Mesenteric fat pad (tissue), 1 donor: ENCODE data around the gene PAQR9. TPM values are rescaled to one million over a fixed set of nuclear protein-coding genes. Genes with fewer than 3 reads are reported as not detected.
"Not testable (repeated sequence)": the region's sequence is repeated elsewhere in the genome, so short reads cannot be mapped to it uniquely, and the experiment has no call there.

Experiments
- DNase-seq: peaks from one replicate; pipeline ENCODE4 v3.0.0-alpha.2; 2020; ENCODE audit warnings: low spot score
- long read RNA-seq: library from polyadenylated mRNA; unstranded; transcript quantifications from one replicate; pipeline ENCODE4 v2.0.0, GENCODE V29; 2020
- total RNA-seq: library from RNA; stranded (reverse); fragmentation: NEBNext Ultra II Directional; extraction: Animal tissue kit (Norgen Biotek cat#: 25700); gene quantifications from one replicate; pipeline ENCODE4 v1.2.1, GENCODE V29; 2021
- donor health status: DM: yes; HTN: yes; CAD: no.

PAQR9 gene
- total RNA-seq = not detected
- long read RNA-seq = 0 reads

GRCh38 chr3:142963516-142964448 lies at the start of gene PAQR9:
PAQR9 (minus strand) TSS chr3:142963674; CDS start chr3:142963336, 338 bp downstream.
- DNase-seq = no peak

GRCh38 chr3:143011705-143012104 lies 48.2 kb upstream of the PAQR9 start:
- DNase-seq = no peak

GRCh38 chr3:143010024-143010423 lies 46.5 kb upstream of the PAQR9 start:
- DNase-seq = no peak

- no peak for DNase-seq
Measured at GRCh38 chr3:143004823-143005222, 41.3 kb upstream of the PAQR9 start.

GRCh38 chr3:143002727-143003126 lies 39.3 kb upstream of the PAQR9 start:
- DNase-seq = no peak

GRCh38 chr3:143002083-143002712 lies 38.7 kb upstream of the PAQR9 start:
- DNase-seq = no peak

GRCh38 chr3:143001369-143002082 lies 38.1 kb upstream of the PAQR9 start, which contains the start of gene U2SURP:
U2SURP (plus strand) TSS chr3:143001570; CDS start chr3:143001629, 59 bp downstream.
- DNase-seq = peak; percentile 97

- DNase-seq = peak; percentile 90
Measured at GRCh38 chr3:143001034-143001368, 37.5 kb upstream of the PAQR9 start.

- no peak for DNase-seq
Measured at GRCh38 chr3:143000528-143000927, 37.1 kb upstream of the PAQR9 start.

GRCh38 chr3:142999881-143000280 lies 36.4 kb upstream of the PAQR9 start:
- no peak for DNase-seq

- DNase-seq = no peak
Measured at GRCh38 chr3:142998439-142998838, 35.0 kb upstream of the PAQR9 start.

GRCh38 chr3:142997330-142997729 lies 33.9 kb upstream of the PAQR9 start:
- DNase-seq = no peak

GRCh38 chr3:142993958-142994442 lies 30.5 kb upstream of the PAQR9 start:
- DNase-seq = no peak

GRCh38 chr3:142992323-142992722 lies 28.8 kb upstream of the PAQR9 start:
- DNase-seq = no peak

- DNase-seq = no peak
Measured at GRCh38 chr3:142990721-142991120, 27.2 kb upstream of the PAQR9 start.

- DNase-seq = not testable (repeated sequence)
Measured at GRCh38 chr3:142988826-142989225, 25.4 kb upstream of the PAQR9 start.

- not testable (repeated sequence) for DNase-seq
Measured at GRCh38 chr3:142988221-142988620, 24.7 kb upstream of the PAQR9 start.

GRCh38 chr3:142987707-142988106 lies 24.2 kb upstream of the PAQR9 start:
- DNase-seq = no peak

GRCh38 chr3:142987080-142987700 lies 23.7 kb upstream of the PAQR9 start:
- no peak for DNase-seq

GRCh38 chr3:142984255-142984654 lies 20.8 kb upstream of the PAQR9 start:
- DNase-seq = no peak

- DNase-seq = no peak
Measured at GRCh38 chr3:142983318-142983717, 19.8 kb upstream of the PAQR9 start.
